Trophoblast cell (in vitro differentiated cells and primary cell): ENCODE results near the gene VAMP4.
A peak's percentile ranks its signal among the peaks of the same experiment; 100 is the strongest.
"Not testable (repeated sequence)": the region's sequence is repeated elsewhere in the genome, so short reads cannot be mapped to it uniquely, and the experiment has no call there.

Experiments
- DNase-seq, 2 donors: peaks; one replicate each; pipeline ENCODE4 v3.0.0-alpha.2; 2016
- H2AFZ ChIP-seq: 2 replicates; pipeline ENCODE4 v1.6.1; 2013; ENCODE audit warnings: low read length, moderate library complexity, mild to moderate bottlenecking; ENCODE audit not compliant: insufficient read depth, poor library complexity
- H2AK5ac ChIP-seq: 2 replicates; pipeline ENCODE4 v1.6.1; 2013; ENCODE audit warnings: mild to moderate bottlenecking, low read length
- H2BK120ac ChIP-seq: 2 replicates; pipeline ENCODE4 v1.6.1; 2013; ENCODE audit warnings: low read length, mild to moderate bottlenecking, moderate library complexity; ENCODE audit not compliant: insufficient read depth, poor library complexity
- H2BK12ac ChIP-seq: 2 replicates; pipeline ENCODE4 v1.6.1; 2013; ENCODE audit warnings: mild to moderate bottlenecking, low read length, moderate library complexity
- H2BK5ac ChIP-seq: 2 replicates; pipeline ENCODE4 v1.6.1; 2013; ENCODE audit warnings: low read length, low read depth, moderate library complexity, mild to moderate bottlenecking; ENCODE audit not compliant: poor library complexity
- H3K14ac ChIP-seq: 2 replicates; pipeline ENCODE4 v1.6.1; 2013; ENCODE audit warnings: mild to moderate bottlenecking, low read length
- H3K18ac ChIP-seq: 2 replicates; pipeline ENCODE4 v1.6.1; 2013; ENCODE audit warnings: mild to moderate bottlenecking, low read length
- H3K23ac ChIP-seq: 2 replicates; pipeline ENCODE4 v1.6.1; 2013; ENCODE audit warnings: low read length
- H3K27ac ChIP-seq: 2 replicates; pipeline ENCODE4 v1.5.1; 2013; ENCODE audit warnings: low read depth, mild to moderate bottlenecking, inconsistent platforms, low read length, moderate library complexity
- H3K27me3 ChIP-seq: 2 replicates; pipeline ENCODE4 v1.6.1; 2013; ENCODE audit warnings: inconsistent platforms, mild to moderate bottlenecking, low read length, moderate library complexity; ENCODE audit not compliant: insufficient read depth
- H3K36me3 ChIP-seq, 2 experiments: 1 replicate in 1 of 2; 2 replicates in 1 of 2; pipeline ENCODE4 v1.6.1; 2013; ENCODE audit warnings: low read length in 2 of 2, mild to moderate bottlenecking in 2 of 2, moderate library complexity in 1 of 2; ENCODE audit not compliant: insufficient read depth in 2 of 2, control insufficient read depth in 1 of 2
- H3K4ac ChIP-seq: 2 replicates; pipeline ENCODE4 v1.6.1; 2013; ENCODE audit warnings: low read depth, mild to moderate bottlenecking, low read length, moderate library complexity
- H3K4me1 ChIP-seq, 2 experiments: 1 replicate in 1 of 2; 2 replicates in 1 of 2; pipeline ENCODE4 v1.6.1; 2013; ENCODE audit warnings: low read length in 2 of 2, mild to moderate bottlenecking in 2 of 2, moderate library complexity in 1 of 2; ENCODE audit not compliant: insufficient read depth in 2 of 2, control insufficient read depth in 1 of 2
- H3K4me2 ChIP-seq: 2 replicates; pipeline ENCODE4 v1.6.1; 2013; ENCODE audit warnings: inconsistent platforms, mild to moderate bottlenecking, low read length, moderate library complexity
- H3K4me3 ChIP-seq: 2 replicates; pipeline ENCODE4 v1.5.1; 2013; ENCODE audit warnings: mild to moderate bottlenecking, low read depth, low read length, inconsistent platforms
- H3K79me1 ChIP-seq: one replicate; pipeline ENCODE4 v1.6.1; 2013; ENCODE audit warnings: low read length
- H3K79me2 ChIP-seq: 2 replicates; pipeline ENCODE4 v1.6.1; 2013; ENCODE audit warnings: low read length, mild to moderate bottlenecking; ENCODE audit not compliant: control insufficient read depth, insufficient read depth, poor library complexity
- H3K9ac ChIP-seq: 2 replicates; pipeline ENCODE4 v1.6.1; 2013; ENCODE audit warnings: mild to moderate bottlenecking, low read length
- H3K9me3 ChIP-seq: 2 replicates; pipeline ENCODE4 v1.6.1; 2013; ENCODE audit warnings: low read depth, mild to moderate bottlenecking, control low read depth, inconsistent platforms, low read length; ENCODE audit not compliant: insufficient read depth
- H4K12ac ChIP-seq: 2 replicates; pipeline ENCODE4 v1.6.1; 2013; ENCODE audit warnings: low read depth, mild to moderate bottlenecking, low read length, moderate library complexity
- H4K8ac ChIP-seq: 2 replicates; pipeline ENCODE4 v1.6.1; 2013; ENCODE audit warnings: low read depth, mild to moderate bottlenecking, low read length, moderate library complexity
- H4K91ac ChIP-seq: one replicate; pipeline ENCODE4 v1.6.1; 2013; ENCODE audit warnings: low read depth, mild to moderate bottlenecking, low read length, moderate library complexity
- WGBS: extraction: QIAGEN DNeasy Blood & Tissue Kit; methylation state at CpG from one replicate; pipeline ENCODE4 v1.1.7; 2013; ENCODE audit warnings: missing lambda C conversion rate; ENCODE audit not compliant: insufficient read length, insufficient coverage; ENCODE audit errors: extremely low coverage; 5-methylcytosine and 5-hydroxymethylcytosine counted together

VAMP4 gene

DNA sequence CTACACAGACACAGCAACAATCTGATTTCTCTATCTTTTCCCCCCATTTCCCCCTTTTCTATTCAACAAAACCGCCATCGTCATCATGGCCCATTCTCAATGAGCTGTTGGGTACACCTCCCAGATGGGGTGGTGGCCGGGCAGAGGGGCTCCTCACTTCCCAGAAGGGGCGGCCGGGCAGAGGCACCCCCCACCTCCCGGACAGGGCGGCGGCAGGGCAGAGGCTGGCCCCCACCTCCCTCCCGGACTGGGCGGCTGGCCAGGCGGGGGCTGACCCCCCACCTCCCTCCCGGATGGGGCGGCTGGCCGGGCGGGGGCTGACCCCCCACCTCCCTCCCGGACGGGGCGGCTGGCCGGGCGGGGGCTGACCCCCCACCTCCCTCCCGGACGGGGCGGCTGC is 48.3 kb downstream of the VAMP4 start:
- H4K8ac ChIP-seq, DNase-seq, H3K4me2 ChIP-seq, H3K79me2 ChIP-seq, H3K36me3 ChIP-seq, H3K27ac ChIP-seq, H3K18ac ChIP-seq, H3K79me1 ChIP-seq, H3K27me3 ChIP-seq, H3K4me1 ChIP-seq, H3K9me3 ChIP-seq, H2BK120ac ChIP-seq, H4K91ac ChIP-seq, H3K23ac ChIP-seq, H2BK12ac ChIP-seq, H3K14ac ChIP-seq, H2AFZ ChIP-seq, H4K12ac ChIP-seq, H3K4ac ChIP-seq, H3K9ac ChIP-seq, H2BK5ac ChIP-seq, H3K4me3 ChIP-seq, H2AK5ac ChIP-seq: not testable (repeated sequence)
- no CpG with 5 or more reads among the region's 23 CpGs for WGBS

DNA sequence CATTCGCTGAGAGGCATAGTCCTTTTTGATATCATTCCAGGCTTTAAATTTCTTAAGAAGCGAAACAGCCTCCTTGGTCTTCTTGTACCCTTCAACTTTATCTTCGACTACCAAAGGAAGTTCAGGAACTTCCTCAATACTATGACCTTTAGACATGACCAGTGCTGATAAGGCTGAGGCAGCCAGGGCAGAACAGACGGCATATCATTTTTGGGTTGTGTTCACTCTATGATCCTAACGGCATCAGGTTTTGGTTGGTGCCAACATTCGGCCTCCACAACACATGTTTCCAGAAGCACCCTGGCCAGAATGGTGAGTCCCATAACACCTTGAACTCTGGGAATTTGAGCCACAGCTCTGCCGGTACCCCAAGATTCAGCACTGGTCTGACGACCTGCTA is 58.0 kb downstream of the VAMP4 start:
- no peak overlapping the region for H3K27ac ChIP-seq
- H2BK12ac ChIP-seq: no peak overlapping the region
- no peaks in the 10 kb centered on the region for H3K79me1 ChIP-seq
- H4K91ac ChIP-seq: no peak overlapping the region
- no peak for DNase-seq
- H3K9ac ChIP-seq: no peak overlapping the region
- no peak overlapping the region for H4K12ac ChIP-seq
- no peak overlapping the region for H3K4me3 ChIP-seq
- H3K4ac ChIP-seq: no peak overlapping the region
- no peaks in the 10 kb centered on the region for H3K9me3 ChIP-seq
- H3K18ac ChIP-seq: no peak overlapping the region
- no peak overlapping the region for H3K14ac ChIP-seq
- no peak overlapping the region for H2BK5ac ChIP-seq
- no peak overlapping the region for H3K4me2 ChIP-seq
- no peaks in the 10 kb centered on the region for H3K27me3 ChIP-seq
- no CpG with 5 or more reads among the region's 8 CpGs for WGBS
- H2AK5ac ChIP-seq: no peak overlapping the region
- H3K36me3 ChIP-seq: no peaks in the 10 kb centered on the region
- no peak overlapping the region for H2AFZ ChIP-seq
- no peaks in the 10 kb centered on the region for H3K79me2 ChIP-seq
- no peaks in the 10 kb centered on the region for H3K4me1 ChIP-seq
- H2BK120ac ChIP-seq: no peak overlapping the region
- no peak overlapping the region for H3K23ac ChIP-seq
- H4K8ac ChIP-seq: no peak overlapping the region

DNA sequence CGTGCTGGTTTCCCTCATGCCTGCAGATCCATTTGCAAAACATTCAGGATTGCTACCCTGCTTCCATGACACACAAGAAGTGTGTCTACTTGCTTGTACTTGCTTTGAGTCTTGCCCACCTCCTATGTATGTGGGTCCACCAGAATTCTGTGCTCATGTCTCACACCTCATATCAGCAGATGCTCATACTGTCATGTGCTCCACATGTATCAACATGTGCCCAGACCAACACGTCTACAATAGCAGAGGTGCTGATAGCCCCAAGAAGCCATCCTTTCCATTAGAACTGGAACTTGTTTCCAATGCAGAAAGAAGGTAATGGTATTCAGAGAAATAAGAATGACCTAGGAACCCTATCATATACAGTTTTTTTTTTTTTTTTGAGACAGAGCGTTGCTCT is 61.5 kb downstream of the VAMP4 start:
- H3K18ac ChIP-seq: no peak overlapping the region
- no peaks in the 10 kb centered on the region for H3K4me1 ChIP-seq
- no peaks in the 10 kb centered on the region for H3K27me3 ChIP-seq
- H4K8ac ChIP-seq: no peak overlapping the region
- H3K27ac ChIP-seq: no peak overlapping the region
- no peaks in the 10 kb centered on the region for H3K79me2 ChIP-seq
- no peak overlapping the region for H4K91ac ChIP-seq
- H3K36me3 ChIP-seq: no peaks in the 10 kb centered on the region
- no peak overlapping the region for H2BK120ac ChIP-seq
- H3K14ac ChIP-seq: no peak overlapping the region
- no peak overlapping the region for H3K4me2 ChIP-seq
- WGBS: no CpG with 5 or more reads among the region's 3 CpGs
- no peaks in the 10 kb centered on the region for H3K9me3 ChIP-seq
- no peak overlapping the region for H4K12ac ChIP-seq
- no peak overlapping the region for H2BK12ac ChIP-seq
- DNase-seq: peak in 1 of 2 donors; percentile 19
- H3K23ac ChIP-seq: no peak overlapping the region
- no peak overlapping the region for H2AK5ac ChIP-seq
- H3K9ac ChIP-seq: no peak overlapping the region
- no peak overlapping the region for H2AFZ ChIP-seq
- H3K4ac ChIP-seq: no peak overlapping the region
- no peak overlapping the region for H2BK5ac ChIP-seq
- no peaks in the 10 kb centered on the region for H3K79me1 ChIP-seq
- no peak overlapping the region for H3K4me3 ChIP-seq

DNA sequence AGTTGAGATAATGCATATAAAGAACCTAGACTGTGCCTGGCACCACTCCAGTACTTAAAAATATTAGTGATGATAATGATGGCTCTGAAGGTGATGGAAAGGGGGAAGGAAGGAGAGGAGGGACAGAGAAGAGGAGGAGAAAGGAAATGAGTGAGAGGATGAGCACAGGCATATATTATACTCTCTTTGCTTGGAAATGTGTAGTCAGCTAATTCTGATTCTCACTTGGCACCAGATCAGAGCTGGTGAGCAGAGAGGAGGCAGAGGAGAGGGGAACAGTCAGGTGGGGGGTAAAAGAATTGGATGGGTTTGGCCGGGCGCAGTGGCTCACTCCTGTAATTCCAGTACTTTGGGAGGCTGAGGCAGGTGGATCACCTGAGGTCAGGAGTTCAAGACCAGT is 65.0 kb downstream of the VAMP4 start:
- H3K79me1 ChIP-seq: no peaks in the 10 kb centered on the region
- no peak overlapping the region for H2BK120ac ChIP-seq
- no peaks in the 10 kb centered on the region for H3K36me3 ChIP-seq
- H4K8ac ChIP-seq: no peak overlapping the region
- no peak overlapping the region for H3K4me3 ChIP-seq
- H3K27ac ChIP-seq: no peak overlapping the region
- H3K18ac ChIP-seq: no peak overlapping the region
- H3K4me2 ChIP-seq: no peak overlapping the region
- H4K12ac ChIP-seq: no peak overlapping the region
- H4K91ac ChIP-seq: no peak overlapping the region
- no peak overlapping the region for H2BK12ac ChIP-seq
- no peak overlapping the region for H2AK5ac ChIP-seq
- H3K4ac ChIP-seq: no peak overlapping the region
- no peaks in the 10 kb centered on the region for H3K9me3 ChIP-seq
- H3K27me3 ChIP-seq: no peaks in the 10 kb centered on the region
- no peak overlapping the region for H3K23ac ChIP-seq
- H2BK5ac ChIP-seq: no peak overlapping the region
- no peak overlapping the region for H3K14ac ChIP-seq
- H3K4me1 ChIP-seq: no peaks in the 10 kb centered on the region
- no peak overlapping the region for H2AFZ ChIP-seq
- no CpG with 5 or more reads among the region's 2 CpGs for WGBS
- no peaks in the 10 kb centered on the region for H3K79me2 ChIP-seq
- DNase-seq: no peak
- no peak overlapping the region for H3K9ac ChIP-seq
